GM19351 (cell line): ENCODE results near the gene MMP24OS.

Experiments
- ATAC-seq: cut with Tn5 transposase; IDR thresholded peaks from one replicate; pipeline ENCODE4 v1.9.1; 2021; ENCODE audit warnings: mild to moderate bottlenecking, moderate library complexity; ENCODE audit not compliant: unreplicated experiment

The MMP24OS gene

GRCh38 chr20:35306931-35307517 is 29.1 kb upstream of the MMP24OS start:
- no peak for ATAC-seq

DNA sequence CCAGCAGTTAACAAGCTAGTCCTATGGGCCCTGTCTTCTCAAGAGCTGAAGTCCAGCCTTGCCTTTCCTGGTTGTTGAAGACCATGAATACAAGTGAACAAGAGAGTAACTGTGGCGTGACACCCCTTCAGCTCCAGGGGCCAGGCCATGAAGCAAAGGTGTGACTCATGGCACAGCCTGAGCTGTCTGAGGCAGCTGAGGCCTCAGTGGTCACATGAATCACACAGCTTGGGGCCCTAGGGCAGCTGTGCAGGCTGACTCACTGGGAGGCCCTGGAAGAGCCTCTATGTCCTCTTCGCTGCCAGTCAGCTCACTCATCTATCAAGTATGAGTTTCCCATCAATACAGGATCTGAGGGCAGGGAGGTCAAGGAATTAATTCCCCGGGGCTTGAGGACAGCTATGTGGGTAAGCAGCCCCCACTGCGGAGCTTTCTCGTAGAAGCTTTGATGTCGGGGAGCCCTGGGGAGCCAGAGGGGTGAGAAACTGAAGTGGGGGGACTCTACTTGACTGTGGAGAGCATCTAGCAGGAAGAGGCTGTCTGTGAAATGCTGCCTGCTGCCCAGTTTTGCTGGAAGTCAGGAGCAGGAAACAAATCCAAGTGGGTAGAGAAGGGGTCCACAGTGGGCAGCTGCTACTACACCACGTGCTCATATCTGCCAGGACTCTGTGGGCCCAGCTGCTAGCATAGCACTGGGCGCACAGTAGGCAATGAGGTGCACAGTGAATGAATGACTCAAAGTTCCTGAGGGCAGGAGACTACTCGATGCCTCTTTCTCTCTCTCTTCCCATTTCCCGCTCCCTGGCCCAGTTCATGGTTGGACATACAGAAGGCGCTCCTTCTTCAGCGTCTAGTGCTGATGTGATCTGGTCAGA is 28.0 kb upstream of the MMP24OS start:
- no peak for ATAC-seq

GRCh38 chr20:35304956-35305355 is 27.0 kb upstream of the MMP24OS start:
- no peak for ATAC-seq

GRCh38 chr20:35303735-35304491 is 26.0 kb upstream of the MMP24OS start:
- no peak for ATAC-seq

GRCh38 chr20:35303382-35303734 is 25.4 kb upstream of the MMP24OS start:
- ATAC-seq: no peak

DNA sequence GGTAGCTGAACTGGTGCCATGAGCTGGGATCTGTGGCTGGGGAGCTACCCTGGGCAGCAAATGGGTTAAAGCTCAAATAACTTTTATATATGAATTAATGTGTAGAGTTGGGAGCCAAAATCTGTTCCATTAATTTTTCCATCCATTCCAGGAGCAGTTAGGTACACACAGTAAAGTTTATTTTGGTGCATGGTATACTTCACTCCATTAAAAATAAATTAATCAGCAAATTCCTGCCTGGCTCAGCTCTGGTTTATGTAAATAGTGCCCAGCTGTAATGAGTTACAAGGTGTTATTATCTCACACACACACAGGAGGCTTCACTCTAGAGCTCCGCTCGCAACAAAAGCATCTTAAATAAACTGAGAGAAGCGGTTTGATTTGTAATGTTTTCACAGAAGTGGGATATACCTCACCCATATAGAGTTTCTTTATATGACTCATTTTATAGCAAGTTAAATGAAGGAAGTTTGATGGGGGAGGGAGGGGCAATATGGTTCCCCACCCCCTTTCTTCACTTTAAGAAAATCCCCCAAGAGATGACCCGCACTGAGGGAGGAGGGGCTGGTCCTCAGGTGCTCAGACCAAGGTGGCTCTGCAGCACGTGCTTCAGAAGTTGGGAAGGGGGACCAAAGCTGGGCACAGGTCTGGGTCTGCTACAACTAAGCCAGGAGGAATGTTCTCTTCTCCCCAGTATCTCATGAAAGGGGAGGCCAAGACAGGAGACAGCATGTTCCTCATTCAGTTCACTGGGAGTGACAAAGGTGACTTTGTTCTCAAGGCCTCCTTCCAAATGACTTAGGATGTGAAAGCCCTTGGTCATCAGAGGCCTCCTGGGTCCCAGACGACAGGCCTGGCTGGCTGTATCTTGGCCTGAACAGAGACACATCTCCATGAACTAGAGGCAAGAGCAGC is 24.8 kb upstream of the MMP24OS start:
- no peak for ATAC-seq

DNA sequence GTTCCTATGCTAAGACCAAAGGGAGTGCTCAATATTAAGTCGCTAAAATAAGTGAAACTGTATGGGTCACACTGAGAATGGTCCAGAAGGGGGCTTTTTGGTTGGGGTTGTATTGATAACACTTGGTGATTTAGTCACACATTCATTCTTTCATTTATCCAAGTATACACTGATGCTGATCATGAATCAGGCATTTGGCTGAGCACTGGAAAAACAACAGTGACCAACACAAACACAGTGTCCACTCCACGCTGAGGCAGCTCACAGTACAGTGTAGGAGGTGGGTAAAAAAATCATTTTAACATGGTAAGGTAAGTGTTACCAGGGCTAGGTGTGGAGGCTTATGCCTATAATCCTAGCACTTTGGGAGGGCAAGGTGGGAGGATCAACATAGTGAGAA is 23.5 kb upstream of the MMP24OS start:
- no peak for ATAC-seq

GRCh38 chr20:35300469-35301262 is 22.7 kb upstream of the MMP24OS start:
- no peak for ATAC-seq

- ATAC-seq: no peak
These were observed 21.9 kb upstream of the MMP24OS start for GRCh38 chr20:35299780-35300179.

- ATAC-seq: no peak
These were observed 20.3 kb upstream of the MMP24OS start for GRCh38 chr20:35298264-35298663.

DNA sequence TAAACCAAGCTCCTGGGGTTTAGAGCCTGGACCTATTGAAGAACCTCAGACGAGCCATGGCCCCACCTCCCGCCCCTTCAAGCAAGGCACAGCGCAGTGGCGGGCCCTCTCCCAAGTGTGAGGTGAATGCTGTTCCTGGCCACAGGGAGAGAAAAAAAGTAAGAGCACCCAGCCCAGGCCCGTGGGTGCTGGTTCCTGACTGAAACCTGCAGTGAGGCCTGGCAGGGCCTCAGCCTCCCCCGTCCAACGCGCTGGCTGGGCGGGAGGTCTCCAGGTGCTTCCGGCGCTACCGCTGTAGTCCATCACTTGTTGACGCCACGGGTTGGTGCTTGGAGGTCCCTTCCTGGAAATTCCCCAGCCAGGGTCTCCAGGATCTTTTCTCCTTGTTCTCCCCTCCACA is 19.8 kb upstream of the MMP24OS start:
- no peak for ATAC-seq

DNA sequence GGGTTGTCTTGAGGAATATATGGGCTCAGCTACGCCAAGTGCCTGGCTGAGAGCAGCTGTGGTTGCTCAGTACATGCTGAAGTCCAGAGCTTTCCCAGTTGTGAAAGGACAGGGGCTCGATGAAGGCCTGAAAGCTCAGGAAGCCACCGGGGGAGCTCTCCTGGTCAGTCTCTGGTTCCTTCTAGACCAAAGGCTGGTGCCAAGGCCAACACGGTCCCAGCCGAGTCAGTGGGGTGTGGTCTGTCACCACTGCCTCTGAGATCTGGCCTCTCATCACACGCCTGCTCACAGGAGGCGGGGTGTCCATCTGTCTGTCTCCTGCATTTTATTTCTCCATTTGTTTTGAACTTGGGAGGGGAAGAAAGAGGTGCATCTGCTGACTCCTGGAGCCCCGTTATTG is 19.2 kb upstream of the MMP24OS start:
- ATAC-seq: no peak

DNA sequence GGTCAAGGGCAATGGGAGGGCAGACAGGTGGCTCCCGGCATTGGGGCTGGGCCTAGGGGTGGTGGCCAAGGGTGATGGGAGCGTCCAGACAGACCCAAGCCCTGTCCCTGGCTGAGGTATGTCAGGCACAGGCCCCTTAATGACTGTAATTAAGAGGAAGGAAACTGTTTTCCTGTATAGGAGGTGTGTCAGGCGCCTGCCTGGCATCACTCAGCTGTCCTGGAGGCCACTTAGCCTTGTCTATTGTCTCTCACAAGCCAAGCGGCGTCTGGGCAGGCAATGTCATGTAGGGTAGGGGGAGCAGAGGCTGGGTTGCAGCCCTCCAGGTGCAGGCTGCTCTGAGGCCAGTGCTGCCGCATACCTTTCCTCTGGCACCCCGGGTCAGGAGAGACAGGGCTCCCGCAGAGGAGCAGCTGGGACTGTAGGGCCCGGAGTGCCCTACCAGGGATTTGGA is 18.2 kb upstream of the MMP24OS start:
- no peak for ATAC-seq

- no peak for ATAC-seq
These were observed 17.8 kb upstream of the MMP24OS start for GRCh38 chr20:35295674-35296073.

- no peak for ATAC-seq
These were observed 17.1 kb upstream of the MMP24OS start for GRCh38 chr20:35295058-35295457.

DNA sequence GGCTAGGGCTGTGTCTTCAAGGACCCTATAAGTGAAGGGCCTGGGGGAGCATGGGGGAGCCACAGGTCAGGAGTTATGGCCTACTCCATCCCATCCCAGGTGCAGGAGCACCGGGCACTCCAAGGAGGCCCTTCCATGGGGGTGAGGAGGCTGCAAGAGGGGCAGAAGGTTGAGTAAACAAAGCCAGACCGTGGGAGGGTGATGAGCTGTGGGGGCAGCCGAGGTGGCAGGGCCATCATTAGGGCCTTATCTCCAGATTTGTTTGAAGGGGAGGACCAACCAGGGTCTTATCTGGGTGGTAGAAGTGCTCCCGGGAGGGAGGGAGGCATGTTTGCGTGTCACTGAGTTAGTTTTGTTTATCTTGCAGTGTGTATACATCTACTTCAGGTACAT is 16.4 kb upstream of the MMP24OS start:
- no peak for ATAC-seq

DNA sequence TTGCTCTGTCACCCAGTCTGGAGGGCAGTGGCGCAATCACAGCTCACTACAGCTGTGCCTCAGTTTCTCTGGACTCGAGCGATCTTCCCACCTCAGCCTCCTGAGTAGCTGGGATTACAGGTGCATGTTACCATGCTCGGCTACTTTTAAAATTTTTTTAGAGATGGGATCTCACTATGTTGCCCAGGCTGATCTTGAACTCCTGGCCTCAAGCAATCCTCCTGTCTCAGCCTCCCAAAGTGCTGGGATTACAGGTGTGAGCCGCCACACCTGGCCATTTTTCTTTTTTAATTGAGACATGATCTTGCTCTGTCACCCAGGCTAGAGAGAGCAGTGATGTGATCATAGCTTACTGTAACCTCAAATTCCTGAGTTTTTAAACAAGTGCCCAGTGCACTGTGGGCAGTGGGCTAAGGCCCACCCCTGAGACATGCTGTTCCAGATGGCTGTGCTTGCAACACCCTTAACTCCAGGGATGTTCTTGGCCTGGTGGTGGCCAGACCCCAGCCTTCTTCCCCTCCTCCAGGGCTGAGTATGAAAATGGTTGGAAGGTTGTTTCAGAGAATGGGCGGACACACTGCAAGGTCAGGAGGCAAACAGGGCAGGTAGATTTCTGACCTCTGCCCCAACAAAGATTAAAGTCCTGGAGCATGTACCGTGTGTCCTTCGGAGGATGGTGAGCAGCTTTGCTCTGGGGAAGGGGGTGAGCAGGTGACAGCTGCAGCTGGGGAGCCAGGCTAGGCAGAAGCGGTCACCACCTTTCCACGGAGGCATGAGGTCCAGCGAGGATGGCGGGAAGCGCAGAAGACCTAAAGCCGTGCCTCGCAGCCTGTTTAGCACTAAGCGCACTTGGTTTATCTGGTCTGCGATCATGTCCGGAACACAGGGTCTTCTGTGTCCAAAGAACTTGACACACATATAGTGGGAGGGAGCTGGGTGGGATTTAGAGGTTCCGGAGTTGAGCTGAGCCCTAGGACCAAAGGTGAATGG is 15.7 kb upstream of the MMP24OS start:
- ATAC-seq: no peak

DNA sequence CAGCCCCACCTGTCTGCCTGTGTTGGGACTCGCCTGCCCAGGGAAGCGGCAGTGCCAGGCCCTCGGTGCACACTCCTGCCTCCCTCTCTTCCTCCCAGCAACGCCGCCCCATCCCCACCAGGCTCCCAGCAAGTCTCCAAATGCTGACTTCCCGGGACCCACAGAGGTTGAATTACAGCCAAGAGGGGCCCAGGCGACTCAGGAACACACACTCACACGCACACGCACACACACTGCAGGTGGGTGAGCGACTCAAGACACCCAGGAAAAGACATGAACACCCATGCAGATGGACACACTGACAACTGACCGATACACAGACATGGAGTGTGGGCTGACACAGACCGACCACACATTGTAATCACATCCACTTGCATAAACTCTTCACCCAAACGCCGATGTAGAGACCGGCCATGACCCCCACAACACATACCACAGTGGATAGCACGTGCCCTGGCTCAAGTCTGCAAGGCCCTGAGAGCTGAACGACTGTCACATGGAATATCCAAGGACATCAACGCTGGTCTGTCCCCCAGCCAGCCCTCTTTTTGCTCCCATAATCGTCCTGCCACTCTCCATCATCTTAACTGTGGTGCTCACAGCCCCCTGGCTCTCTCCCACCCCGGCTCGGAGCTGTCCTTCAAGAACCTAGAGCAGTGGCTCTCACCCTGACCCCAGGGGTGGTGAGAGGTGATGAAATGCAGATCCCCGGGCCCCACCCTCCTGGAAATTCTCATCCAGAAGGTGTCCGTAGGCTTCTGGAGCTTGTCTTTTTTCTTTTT is 14.8 kb upstream of the MMP24OS start:
- no peak for ATAC-seq
